Astrocyte of the cerebellum (primary cell): ENCODE data around the gene MYL6B.
A peak's percentile ranks its signal among the peaks of the same experiment; 100 is the strongest.

Experiments used
- DNase-seq: peaks from one replicate; pipeline ENCODE4 v3.0.0-alpha.2; 2011; ENCODE audit warnings: low read depth
- H3K4me3 ChIP-seq: 2 replicates; pipeline ENCODE4 v1.5.1; 2011; ENCODE audit warnings: mild to moderate bottlenecking, low read depth, low read length, moderate library complexity
- in situ Hi-C: cut with HindIII; loops from 2 replicates; pipeline ENCODE4 v1.10.0; 2017; ENCODE audit warnings: low sequenced_read_pairs
- TF ChIP-seq, protein P1 (sequence below): IDR thresholded peaks from 2 replicates; pipeline ENCODE4 v1.5.1; 2012; ENCODE audit warnings: low read length, low read depth, moderate library complexity, mild to moderate bottlenecking; ENCODE audit errors: missing control alignments

MYL6B gene

DNA sequence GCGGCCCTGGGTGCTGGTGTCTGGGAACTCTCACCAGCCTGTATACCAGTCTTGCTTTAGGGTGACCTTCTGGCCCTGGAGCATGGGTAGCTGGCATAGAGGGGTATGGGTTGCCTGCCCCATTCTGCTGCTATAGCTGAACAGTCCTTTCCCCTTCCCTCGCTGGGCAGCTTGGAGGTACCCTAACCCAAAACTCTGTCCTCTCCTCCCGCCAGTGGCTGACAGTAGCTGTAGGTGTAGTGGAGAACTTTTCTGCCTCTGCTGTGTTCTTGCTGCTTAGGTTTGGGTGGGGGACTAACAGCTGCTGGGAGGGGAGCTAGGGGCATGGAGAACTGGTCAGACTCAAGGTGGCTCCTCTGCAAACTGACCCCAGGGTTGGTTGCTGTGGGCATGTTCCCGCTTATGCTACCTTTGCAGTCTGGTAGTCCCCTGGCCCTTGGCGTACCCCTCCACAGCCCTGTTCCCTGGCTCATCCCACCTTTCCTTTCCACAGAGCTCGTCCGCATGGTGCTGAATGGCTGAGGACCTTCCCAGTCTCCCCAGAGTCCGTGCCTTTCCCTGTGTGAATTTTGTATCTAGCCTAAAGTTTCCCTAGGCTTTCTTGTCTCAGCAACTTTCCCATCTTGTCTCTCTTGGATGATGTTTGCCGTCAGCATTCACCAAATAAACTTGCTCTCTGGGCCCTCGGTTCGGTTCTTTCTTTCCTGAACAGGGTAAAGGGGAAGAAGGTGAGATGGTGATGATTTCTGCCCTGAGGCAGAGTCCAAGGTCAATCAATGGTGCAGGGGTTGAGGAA lies 8.7 kb downstream of the MYL6B start:
- H3K4me3 ChIP-seq, result peak overlapping the region; percentile 90
- DNase-seq, result no peak
- in situ Hi-C loops, result no loop called here
- TF ChIP-seq, protein P1, sequence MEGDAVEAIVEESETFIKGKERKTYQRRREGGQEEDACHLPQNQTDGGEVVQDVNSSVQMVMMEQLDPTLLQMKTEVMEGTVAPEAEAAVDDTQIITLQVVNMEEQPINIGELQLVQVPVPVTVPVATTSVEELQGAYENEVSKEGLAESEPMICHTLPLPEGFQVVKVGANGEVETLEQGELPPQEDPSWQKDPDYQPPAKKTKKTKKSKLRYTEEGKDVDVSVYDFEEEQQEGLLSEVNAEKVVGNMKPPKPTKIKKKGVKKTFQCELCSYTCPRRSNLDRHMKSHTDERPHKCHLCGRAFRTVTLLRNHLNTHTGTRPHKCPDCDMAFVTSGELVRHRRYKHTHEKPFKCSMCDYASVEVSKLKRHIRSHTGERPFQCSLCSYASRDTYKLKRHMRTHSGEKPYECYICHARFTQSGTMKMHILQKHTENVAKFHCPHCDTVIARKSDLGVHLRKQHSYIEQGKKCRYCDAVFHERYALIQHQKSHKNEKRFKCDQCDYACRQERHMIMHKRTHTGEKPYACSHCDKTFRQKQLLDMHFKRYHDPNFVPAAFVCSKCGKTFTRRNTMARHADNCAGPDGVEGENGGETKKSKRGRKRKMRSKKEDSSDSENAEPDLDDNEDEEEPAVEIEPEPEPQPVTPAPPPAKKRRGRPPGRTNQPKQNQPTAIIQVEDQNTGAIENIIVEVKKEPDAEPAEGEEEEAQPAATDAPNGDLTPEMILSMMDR, result no peak

DNA sequence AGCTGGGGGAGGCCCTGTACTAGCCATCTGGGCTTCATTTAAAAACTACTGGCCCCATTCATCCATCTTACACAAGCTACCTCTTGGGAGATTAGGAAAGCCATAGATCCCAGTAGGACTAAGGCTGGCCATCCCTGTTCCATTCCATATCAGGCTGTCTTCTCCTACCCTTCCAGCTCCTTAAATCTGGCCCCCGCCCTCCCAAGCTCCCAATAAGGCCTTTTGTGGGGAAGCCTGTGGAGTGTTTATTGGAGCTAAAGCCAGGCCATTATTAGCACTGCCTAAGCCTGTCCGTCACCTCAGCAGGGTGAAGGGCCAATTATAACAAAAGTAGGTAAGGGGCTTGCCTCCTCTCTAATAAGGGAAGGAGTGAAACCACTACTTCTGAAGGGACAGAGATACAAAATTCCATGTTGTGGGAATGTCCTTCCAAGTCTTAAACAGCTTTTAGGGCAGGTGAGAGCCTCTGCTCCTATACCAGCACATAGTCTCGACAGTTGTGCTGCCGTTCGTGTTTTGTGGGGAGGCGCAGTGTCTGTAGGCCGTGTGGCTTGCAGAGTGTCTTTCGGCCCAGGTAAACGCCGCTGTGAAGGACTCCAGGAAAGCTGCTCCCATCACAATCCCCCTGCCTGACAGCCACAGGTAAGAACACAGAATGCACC lies 9.4 kb downstream of the MYL6B start:
- in situ Hi-C loops, result no loop called here
- no peak for DNase-seq
- no peak overlapping the region for H3K4me3 ChIP-seq
- TF ChIP-seq, protein P1, result no peak

DNA sequence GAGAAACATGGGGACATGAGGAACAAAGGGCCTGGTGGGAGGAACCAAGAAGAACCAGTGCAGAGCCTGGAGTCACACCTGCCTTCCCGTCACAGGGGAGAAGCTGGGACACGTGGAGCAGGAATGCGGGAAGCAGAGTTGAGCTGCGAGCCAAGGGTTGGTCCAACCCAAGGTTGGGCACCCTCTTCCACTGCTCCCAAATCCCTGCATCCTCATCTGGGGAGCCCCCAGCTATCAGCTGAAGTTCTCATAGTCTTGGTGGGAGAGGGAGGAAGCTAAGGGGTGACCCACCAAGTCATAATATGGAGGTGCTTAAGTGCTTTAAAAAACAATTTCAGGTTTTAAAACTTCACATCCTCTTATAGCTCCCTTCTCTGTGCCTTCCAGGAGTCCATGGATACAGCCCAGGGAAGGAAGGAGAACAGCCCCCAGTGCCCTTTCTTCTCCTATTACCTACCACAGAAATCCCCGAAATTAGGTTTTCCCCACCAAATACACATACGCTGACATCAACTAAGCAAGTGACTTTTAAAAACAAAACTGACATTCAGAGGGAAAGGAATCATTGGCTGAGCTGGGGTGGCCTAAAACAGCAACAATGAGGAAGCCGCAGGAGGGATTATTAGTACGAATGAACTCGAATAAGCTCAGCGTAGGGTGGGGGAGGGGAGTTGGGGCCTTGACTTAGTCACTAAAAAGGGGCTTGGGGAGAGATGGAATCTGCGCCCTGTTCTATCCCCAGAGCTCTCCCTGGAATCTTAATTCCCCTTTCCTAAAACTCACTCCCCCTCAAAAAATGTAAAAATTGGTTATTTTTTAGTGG lies 10.3 kb downstream of the MYL6B start:
- TF ChIP-seq, protein P1, result no peak
- H3K4me3 ChIP-seq, result no peak overlapping the region
- in situ Hi-C loops, result no loop called here
- DNase-seq, result no peak

DNA sequence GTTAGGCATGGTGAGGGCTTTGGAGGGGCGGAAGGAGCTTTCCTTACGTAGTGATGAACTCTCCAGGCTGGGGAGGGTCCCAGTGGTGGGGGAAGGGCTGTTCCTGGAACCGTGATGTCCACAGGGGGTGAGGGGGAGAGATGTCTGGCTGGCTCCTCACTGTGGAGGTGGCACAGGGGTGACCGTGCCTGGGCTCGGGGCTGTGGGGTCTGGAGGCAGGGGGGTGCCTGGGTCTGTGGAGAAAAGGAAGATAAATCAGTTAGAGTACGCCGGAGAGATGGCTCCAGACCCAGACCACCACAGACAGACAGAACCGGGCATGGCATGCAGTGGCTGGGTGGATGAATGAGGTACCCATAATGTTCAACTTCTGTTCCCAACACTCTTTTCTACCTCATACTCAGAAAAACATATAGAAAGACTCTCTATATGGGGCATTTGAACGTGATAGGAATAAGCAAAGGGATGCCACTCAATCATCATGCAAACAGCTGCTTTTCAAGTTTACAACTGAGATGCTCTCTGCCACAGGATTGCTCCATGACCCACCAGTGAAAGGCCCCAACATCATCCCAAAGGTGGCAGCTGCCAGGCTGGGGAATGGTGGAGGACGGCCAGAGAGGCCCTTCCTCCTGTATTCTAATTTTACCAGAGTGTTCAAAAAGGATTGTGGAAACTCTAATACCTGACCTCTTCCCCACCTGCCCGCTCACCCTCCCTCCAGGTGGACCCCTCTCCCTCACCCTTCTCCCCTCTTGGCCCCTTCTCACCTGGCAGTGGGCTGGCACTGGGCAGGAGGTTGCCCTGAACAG lies 11.4 kb downstream of the MYL6B start:
- no peak for DNase-seq
- H3K4me3 ChIP-seq, result no peak overlapping the region

DNA sequence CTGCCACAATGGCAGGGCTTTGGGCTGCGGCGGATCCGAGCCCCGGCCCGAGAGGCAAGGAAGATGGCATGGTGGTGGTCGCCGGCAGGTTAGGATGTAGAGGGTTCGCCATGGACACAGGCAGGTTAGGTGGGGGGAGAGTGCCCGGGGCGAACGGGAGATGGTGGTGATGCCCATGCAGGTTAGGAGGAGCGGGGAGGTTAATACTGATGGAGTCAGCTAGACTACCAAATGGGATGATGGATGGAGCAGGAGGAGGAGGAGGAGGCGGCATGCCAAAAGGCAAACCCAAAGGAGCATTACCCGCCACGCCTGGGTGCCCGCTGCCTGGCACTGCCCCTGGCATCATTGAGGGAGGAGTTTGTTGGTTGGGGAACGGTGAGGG lies 11.9 kb downstream of the MYL6B start:
- in situ Hi-C loops, result no loop called here
- TF ChIP-seq, protein P1, result no peak
- DNase-seq, result no peak
- no peak overlapping the region for H3K4me3 ChIP-seq

More for the DNA sequence above, 11.4 kb downstream of the MYL6B start:
- TF ChIP-seq, protein P1, result no peak
- in situ Hi-C loops, result no loop called here

DNA sequence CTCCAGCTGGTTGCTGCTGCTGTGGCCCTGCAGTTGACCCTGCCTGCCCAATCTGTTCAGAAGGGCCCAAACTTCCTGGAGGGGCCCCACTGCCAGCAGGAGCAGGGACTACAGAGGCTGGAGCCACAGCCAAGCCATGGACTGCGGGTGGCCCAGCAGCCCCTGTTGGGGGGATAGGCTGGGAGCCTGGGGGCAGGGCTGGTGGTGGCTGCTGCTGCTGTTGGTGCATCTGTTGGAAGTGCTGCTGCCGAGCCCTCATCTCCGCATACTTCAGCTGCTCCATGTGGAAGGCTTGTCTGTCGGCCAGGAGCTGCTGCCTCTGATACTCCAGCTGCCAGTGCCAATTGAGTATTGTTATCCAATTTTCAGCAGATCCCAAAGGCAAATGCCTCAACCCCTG lies 13.0 kb downstream of the MYL6B start:
- no peak overlapping the region for H3K4me3 ChIP-seq
- DNase-seq, result no peak
- TF ChIP-seq, protein P1, result no peak
- in situ Hi-C loops, result no loop called here
